ENCODE results near the gene PAK4. TPM values are rescaled to one million over a fixed set of nuclear protein-coding genes. Genes with fewer than 3 reads are reported as not detected.
"Not testable (repeated sequence)": the region's sequence is repeated elsewhere in the genome, so short reads cannot be mapped to it uniquely, and the experiment has no call there.

Gene PAK4
- total RNA-seq, 1 donor from 2014 or later: 18.0 TPM

GRCh38 chr19:39203372-39204341 is 78.1 kb downstream of the PAK4 start, which contains the start of gene SYCN:
Gene SYCN (minus strand): TSS chr19:39204263. CDS start chr19:39204254, 9 bp downstream.
- DNase-seq (ENCODE audit: low spot score): no peak

GRCh38 chr19:39205449-39205764 is 79.8 kb downstream of the PAK4 start:
- no peak for DNase-seq (ENCODE audit: low spot score)

DNA sequence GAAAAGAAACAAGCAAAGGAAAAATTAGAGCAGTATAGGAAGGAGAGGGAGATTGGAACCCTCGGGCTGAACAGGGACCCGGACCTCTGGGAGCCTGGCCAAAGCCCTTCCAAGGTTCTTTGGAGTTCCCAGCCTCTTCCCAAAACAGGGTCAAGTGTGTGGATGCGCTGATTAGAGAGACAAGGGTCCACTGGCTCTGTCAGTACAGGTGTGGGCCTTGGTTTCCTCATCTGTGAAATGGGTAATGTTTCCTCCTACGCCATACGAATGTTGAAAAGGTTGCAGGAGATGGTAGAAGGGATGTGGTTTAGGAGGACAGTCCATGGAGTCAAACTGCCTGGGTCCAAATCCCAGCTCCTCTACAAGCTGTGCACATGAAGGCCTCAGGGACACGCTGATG is 80.5 kb downstream of the PAK4 start:
- DNase-seq (ENCODE audit: low spot score): no peak

DNA sequence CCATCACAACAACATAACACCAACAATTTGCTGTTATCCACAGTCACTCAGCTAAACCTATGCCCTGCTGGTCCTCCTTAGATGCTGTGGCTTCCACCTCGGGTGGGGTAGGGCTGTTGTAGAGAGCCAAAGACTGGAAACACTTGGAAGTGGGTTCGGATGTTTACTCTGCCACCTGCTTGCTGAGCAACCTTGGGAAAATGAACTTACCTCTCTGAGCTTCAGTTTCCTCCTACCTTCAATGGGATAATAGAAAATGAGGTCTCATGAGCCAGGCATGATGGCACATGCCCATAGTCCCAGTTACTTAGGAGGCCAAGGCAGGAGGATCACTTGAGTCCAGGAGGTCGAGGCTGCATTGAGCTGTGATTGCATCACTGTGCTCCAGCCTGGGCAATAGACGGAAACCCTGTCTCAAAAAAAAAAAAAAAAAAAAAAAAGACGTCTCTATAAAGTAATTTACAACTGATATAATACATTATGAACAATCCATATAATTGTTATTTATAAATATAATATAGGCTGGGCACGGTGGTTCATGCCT is 81.8 kb downstream of the PAK4 start:
- no peak for DNase-seq (ENCODE audit: low spot score)

GRCh38 chr19:39208175-39208795 is 82.7 kb downstream of the PAK4 start:
- DNase-seq (ENCODE audit: low spot score): no peak

GRCh38 chr19:39209196-39209595 is 83.6 kb downstream of the PAK4 start:
- no peak for DNase-seq (ENCODE audit: low spot score)

DNA sequence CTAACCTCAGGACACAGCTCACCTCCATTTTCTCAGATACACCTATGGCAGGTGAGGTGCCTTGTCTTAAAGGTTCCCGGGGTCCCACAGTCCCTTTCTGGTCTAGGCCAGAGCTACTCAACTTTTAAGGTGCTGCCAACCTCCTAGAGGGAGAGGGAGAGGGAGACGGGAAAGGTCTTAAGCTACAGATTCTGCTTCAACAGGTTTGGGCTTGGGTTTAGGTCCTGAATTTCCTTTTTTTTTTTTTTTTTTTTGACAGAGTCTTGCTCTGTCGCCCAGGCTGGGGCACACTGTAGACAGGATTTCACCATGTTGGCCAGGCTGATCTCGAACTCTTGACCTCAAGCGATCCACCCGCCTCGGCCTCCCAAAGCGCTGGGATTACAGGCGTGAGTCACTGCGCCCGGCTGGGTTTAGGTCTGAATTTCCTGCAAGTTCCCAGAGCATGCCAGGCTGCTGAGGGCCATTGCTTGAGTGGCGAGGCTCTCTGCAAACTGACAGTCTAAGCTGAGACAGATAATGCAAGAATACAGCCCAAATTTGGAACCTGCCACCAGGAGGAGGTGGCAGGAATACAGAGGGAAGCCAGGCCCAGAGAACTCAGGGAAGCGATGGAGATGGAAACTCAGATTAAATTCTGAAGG is 86.3 kb downstream of the PAK4 start:
- no peak for DNase-seq (ENCODE audit: low spot score)

DNA sequence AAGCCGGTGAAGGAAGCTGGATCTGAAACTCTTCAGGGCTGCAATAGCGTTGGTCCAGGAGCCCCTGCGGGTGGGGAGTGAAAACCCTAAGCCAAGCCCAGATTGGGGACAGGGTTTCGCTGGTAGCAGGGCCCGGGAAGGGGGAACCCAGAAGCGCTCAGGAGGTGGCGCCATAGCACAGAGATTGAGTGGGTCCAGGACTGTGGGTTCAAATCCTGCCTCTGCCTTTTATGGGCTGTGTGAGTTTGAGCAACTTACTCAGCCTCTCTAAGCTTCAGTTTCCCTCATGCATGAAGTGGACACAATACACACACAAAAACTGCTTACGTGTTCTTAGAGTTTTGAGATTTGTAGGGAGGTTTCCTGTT is 86.8 kb downstream of the PAK4 start:
- no peak for DNase-seq (ENCODE audit: low spot score)

GRCh38 chr19:39215323-39215722 is 89.7 kb downstream of the PAK4 start:
- not testable (repeated sequence) for DNase-seq (ENCODE audit: low spot score)

GRCh38 chr19:39217094-39217493 is 91.5 kb downstream of the PAK4 start:
- DNase-seq (ENCODE audit: low spot score): no peak

GRCh38 chr19:39218230-39219007 is 92.8 kb downstream of the PAK4 start:
- DNase-seq (ENCODE audit: low spot score): no peak

- not testable (repeated sequence) for DNase-seq (ENCODE audit: low spot score)
Observed at GRCh38 chr19:39219108-39219507, 93.5 kb downstream of the PAK4 start.

GRCh38 chr19:39223703-39224279 is 98.2 kb downstream of the PAK4 start:
- DNase-seq (ENCODE audit: low spot score): no peak

DNA sequence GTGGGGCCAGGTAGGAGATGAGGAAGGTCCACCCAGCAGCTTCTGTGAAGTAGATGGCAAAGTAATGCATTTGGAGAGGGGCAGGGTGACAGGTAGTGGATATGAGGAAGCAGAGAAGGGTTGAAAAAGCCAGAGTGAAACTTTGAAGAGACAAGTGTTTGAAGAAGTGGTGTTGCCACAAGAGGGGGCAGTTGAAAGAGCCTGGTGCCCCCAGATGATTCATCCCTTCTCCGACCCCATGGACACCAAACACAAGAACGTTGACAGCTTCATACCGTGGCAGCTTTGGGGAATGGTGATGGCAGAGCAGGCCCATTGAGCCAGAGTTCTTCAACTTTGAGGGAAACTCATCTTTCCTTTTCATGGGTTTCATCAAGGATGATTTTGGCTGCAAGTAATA is 99.3 kb downstream of the PAK4 start:
- no peak for DNase-seq (ENCODE audit: low spot score)

Other genes starting within 250 kb of the PAK4 start
- gene RINL, start 247.5 kb upstream of the PAK4 start, total RNA-seq: 8.9 TPM
- gene SIRT2, start 226.2 kb upstream of the PAK4 start, total RNA-seq: 60.2 TPM
- gene NFKBIB, start 225.8 kb upstream of the PAK4 start, total RNA-seq: 24.2 TPM
- gene CCER2, start 213.6 kb upstream of the PAK4 start, total RNA-seq: not detected
- gene SARS2, start 195.0 kb upstream of the PAK4 start, total RNA-seq: 14.0 TPM
- 38.6 TPM for gene MRPS12, start 194.8 kb upstream of the PAK4 start, total RNA-seq
- gene FBXO17, start 150.0 kb upstream of the PAK4 start, total RNA-seq: 28.4 TPM
- gene FBXO27, start 93.2 kb upstream of the PAK4 start, total RNA-seq: 21.7 TPM
- gene ACP7, start 41.4 kb upstream of the PAK4 start, total RNA-seq: not detected
- not detected for gene NCCRP1, start 71.2 kb downstream of the PAK4 start, total RNA-seq
- not detected for gene SYCN, start 78.5 kb downstream of the PAK4 start, total RNA-seq
- gene IFNL3, start 119.2 kb downstream of the PAK4 start, total RNA-seq: not detected
- gene IFNL4, start 123.1 kb downstream of the PAK4 start, total RNA-seq: not detected
- gene IFNL2, start 142.6 kb downstream of the PAK4 start, total RNA-seq: not detected
- gene IFNL1, start 170.6 kb downstream of the PAK4 start, total RNA-seq: not detected
- 1.1 TPM for gene LRFN1, start 195.1 kb downstream of the PAK4 start, total RNA-seq
- 119 TPM for gene GMFG, start 210.3 kb downstream of the PAK4 start, total RNA-seq
- gene SAMD4B, start 216.6 kb downstream of the PAK4 start, total RNA-seq: 82.3 TPM